ENCODE measurements around the gene DAD1. TPM values are rescaled to one million over a fixed set of nuclear protein-coding genes. Genes with fewer than 3 reads are reported as not detected.

The DAD1 gene
- total RNA-seq, 1 donor: 272 TPM

DNA sequence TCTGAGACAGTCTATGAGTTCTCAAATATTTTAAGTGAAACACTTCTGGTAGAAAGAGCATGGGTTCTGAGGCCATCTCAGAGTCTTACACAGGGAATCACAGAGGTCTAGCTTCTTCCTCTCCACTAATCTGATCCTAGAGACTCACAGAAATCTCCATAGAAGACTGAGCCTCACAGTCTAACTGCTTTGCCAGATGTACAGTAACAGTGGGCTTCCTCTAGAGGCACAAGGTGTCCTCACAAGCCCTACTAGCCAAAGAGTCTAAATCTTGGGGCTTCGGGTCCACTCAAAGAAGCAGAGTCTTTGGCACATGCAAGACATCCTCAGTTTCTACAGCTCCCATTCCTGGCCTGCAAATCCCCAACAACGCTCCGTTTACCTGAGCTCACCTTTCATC, 41.0 kb upstream of the DAD1 start:
- TF ChIP-seq, protein P1, sequence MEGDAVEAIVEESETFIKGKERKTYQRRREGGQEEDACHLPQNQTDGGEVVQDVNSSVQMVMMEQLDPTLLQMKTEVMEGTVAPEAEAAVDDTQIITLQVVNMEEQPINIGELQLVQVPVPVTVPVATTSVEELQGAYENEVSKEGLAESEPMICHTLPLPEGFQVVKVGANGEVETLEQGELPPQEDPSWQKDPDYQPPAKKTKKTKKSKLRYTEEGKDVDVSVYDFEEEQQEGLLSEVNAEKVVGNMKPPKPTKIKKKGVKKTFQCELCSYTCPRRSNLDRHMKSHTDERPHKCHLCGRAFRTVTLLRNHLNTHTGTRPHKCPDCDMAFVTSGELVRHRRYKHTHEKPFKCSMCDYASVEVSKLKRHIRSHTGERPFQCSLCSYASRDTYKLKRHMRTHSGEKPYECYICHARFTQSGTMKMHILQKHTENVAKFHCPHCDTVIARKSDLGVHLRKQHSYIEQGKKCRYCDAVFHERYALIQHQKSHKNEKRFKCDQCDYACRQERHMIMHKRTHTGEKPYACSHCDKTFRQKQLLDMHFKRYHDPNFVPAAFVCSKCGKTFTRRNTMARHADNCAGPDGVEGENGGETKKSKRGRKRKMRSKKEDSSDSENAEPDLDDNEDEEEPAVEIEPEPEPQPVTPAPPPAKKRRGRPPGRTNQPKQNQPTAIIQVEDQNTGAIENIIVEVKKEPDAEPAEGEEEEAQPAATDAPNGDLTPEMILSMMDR (IDR thresholded peaks at IDR 0.05; ENCODE audit: extremely low read depth, low read depth, low read length): no peak
- Histone ChIP-seq H3K4me3 (ENCODE audit: insufficient read depth, low read length) (no peak overlapping the region), H3K9me3 (ENCODE audit: low read depth, low read length) (no peaks in the 10 kb centered on the region), H3K27ac (ENCODE audit: low read depth, low read length) (peak overlapping the region; percentile 20), H4K20me1 (ENCODE audit: insufficient read depth, low read length) (no peaks in the 10 kb centered on the region), H3K79me2 (ENCODE audit: insufficient read depth, low read length) (no peaks in the 10 kb centered on the region), H3K27me3 (ENCODE audit: insufficient read depth, low read length) (peaks cover 5% of the 10 kb centered on the region), H3K36me3 (ENCODE audit: insufficient read depth, low read length) (no peaks in the 10 kb centered on the region), H2AFZ (ENCODE audit: low read length) (no peak overlapping the region), H3K4me1 (ENCODE audit: insufficient read depth, low read length) (peaks cover 19% of the 10 kb centered on the region), H3K4me2 (ENCODE audit: insufficient read depth, low read length) (peak overlapping the region; percentile 38)
- no peak for DNase-seq (ENCODE audit: insufficient read length, low spot score, missing footprints)

GRCh38 chr14:22629361-22629760, 40.3 kb upstream of the DAD1 start:
- Histone ChIP-seq H3K4me1 (ENCODE audit: insufficient read depth, low read length) (peaks cover 19% of the 10 kb centered on the region), H4K20me1 (ENCODE audit: insufficient read depth, low read length) (no peaks in the 10 kb centered on the region), H3K79me2 (ENCODE audit: insufficient read depth, low read length) (no peaks in the 10 kb centered on the region), H3K9me3 (ENCODE audit: low read depth, low read length) (no peaks in the 10 kb centered on the region), H3K27ac (ENCODE audit: low read depth, low read length) (no peak overlapping the region), H3K4me3 (ENCODE audit: insufficient read depth, low read length) (no peak overlapping the region), H3K27me3 (ENCODE audit: insufficient read depth, low read length) (peaks cover 5% of the 10 kb centered on the region), H2AFZ (ENCODE audit: low read length) (no peak overlapping the region), H3K4me2 (ENCODE audit: insufficient read depth, low read length) (no peak overlapping the region), H3K36me3 (ENCODE audit: insufficient read depth, low read length) (no peaks in the 10 kb centered on the region)
- no peak for DNase-seq (ENCODE audit: insufficient read length, low spot score, missing footprints)
- TF ChIP-seq, protein P1 (IDR thresholded peaks at IDR 0.05; ENCODE audit: extremely low read depth, low read depth, low read length): no peak

GRCh38 chr14:22627506-22628263, 38.7 kb upstream of the DAD1 start:
- Histone ChIP-seq H2AFZ (ENCODE audit: low read length) (no peak overlapping the region), H3K79me2 (ENCODE audit: insufficient read depth, low read length) (no peaks in the 10 kb centered on the region), H3K27ac (ENCODE audit: low read depth, low read length) (no peak overlapping the region), H3K9me3 (ENCODE audit: low read depth, low read length) (no peaks in the 10 kb centered on the region), H3K4me2 (ENCODE audit: insufficient read depth, low read length) (no peak overlapping the region), H3K4me3 (ENCODE audit: insufficient read depth, low read length) (no peak overlapping the region), H3K4me1 (ENCODE audit: insufficient read depth, low read length) (peaks cover 19% of the 10 kb centered on the region), H4K20me1 (ENCODE audit: insufficient read depth, low read length) (no peaks in the 10 kb centered on the region), H3K27me3 (ENCODE audit: insufficient read depth, low read length) (peaks cover 1% of the 10 kb centered on the region), H3K36me3 (ENCODE audit: insufficient read depth, low read length) (no peaks in the 10 kb centered on the region)
- TF ChIP-seq, protein P1 (IDR thresholded peaks at IDR 0.05; ENCODE audit: extremely low read depth, low read depth, low read length): no peak
- DNase-seq (ENCODE audit: insufficient read length, low spot score, missing footprints): no peak

DNA sequence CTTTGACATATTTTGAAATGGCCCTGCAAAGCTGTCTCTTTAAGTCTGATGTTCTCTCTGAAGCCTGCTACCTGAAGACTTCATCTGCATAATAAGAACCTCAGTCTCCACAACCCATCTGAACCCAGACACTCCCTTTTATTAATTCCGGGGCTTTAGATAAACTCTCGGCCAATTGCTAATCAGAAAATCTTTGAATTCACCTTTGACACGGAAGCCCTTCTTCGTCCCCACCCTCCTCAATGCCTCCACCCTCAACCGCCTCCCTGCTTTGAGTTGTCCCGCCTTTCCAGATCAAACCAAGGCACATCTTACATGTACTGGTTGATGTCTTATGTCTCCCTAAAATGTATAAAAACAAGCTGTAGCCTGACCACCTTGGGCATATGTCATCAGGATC, 37.6 kb upstream of the DAD1 start:
- no peak overlapping the region for H3K4me2 ChIP-seq (ENCODE audit: insufficient read depth, low read length)
- no peak overlapping the region for H3K4me3 ChIP-seq (ENCODE audit: insufficient read depth, low read length)
- H3K36me3 ChIP-seq (ENCODE audit: insufficient read depth, low read length): no peaks in the 10 kb centered on the region
- TF ChIP-seq, protein P1 (IDR thresholded peaks at IDR 0.05; ENCODE audit: extremely low read depth, low read depth, low read length): no peak
- H3K4me1 ChIP-seq (ENCODE audit: insufficient read depth, low read length): peaks cover 26% of the 10 kb centered on the region
- H3K27me3 ChIP-seq (ENCODE audit: insufficient read depth, low read length): no peaks in the 10 kb centered on the region
- H2AFZ ChIP-seq (ENCODE audit: low read length): no peak overlapping the region
- H3K79me2 ChIP-seq (ENCODE audit: insufficient read depth, low read length): no peaks in the 10 kb centered on the region
- DNase-seq (ENCODE audit: insufficient read length, low spot score, missing footprints): no peak
- H3K27ac ChIP-seq (ENCODE audit: low read depth, low read length): no peak overlapping the region
- no peaks in the 10 kb centered on the region for H4K20me1 ChIP-seq (ENCODE audit: insufficient read depth, low read length)
- H3K9me3 ChIP-seq (ENCODE audit: low read depth, low read length): no peaks in the 10 kb centered on the region
